Measurements from ENCODE around the gene TAAR5. TPM values are rescaled to one million over a fixed set of nuclear protein-coding genes. Genes with fewer than 3 reads are reported as not detected.
"Not testable (repeated sequence)": the region's sequence is repeated elsewhere in the genome, so short reads cannot be mapped to it uniquely, and the experiment has no call there.

TAAR5 gene
- total and polyA plus RNA-seq, 2 donors (not counting 1 experiment from before 2014, with no cell fraction given) = not detected

- no peak overlapping the region for H3K9ac ChIP-seq (ENCODE audit: insufficient read depth, low read length)
- H3K27ac ChIP-seq (ENCODE audit: insufficient read depth, low read length) = no peak overlapping the region
- H3K36me3 ChIP-seq (ENCODE audit: control insufficient read depth, insufficient read depth, low read length) = no peaks in the 10 kb centered on the region
- H3K79me2 ChIP-seq (ENCODE audit: control insufficient read depth, insufficient read depth, low read length) = no peaks in the 10 kb centered on the region
- H3K4me2 ChIP-seq (ENCODE audit: extremely low read depth, insufficient read depth, low read length) = no peak overlapping the region
- TF ChIP-seq CTCF (conservative IDR thresholded peaks at IDR 0.05 in 1 of 2, IDR thresholded peaks at IDR 0.05 in 1 of 2; ENCODE audit: low read depth in 1 of 2, low read length in 2 of 2) = no peak
- no peak for TF ChIP-seq EZH2 (IDR thresholded peaks at IDR 0.05; ENCODE audit: low read length, missing control alignments)
- H4K20me1 ChIP-seq (ENCODE audit: control insufficient read depth, extremely low read depth, insufficient read depth, low read length) = no peaks in the 10 kb centered on the region
- no peaks in the 10 kb centered on the region for H3K4me1 ChIP-seq (ENCODE audit: control insufficient read depth, extremely low read depth, insufficient read depth, low read length)
- H2AFZ ChIP-seq (ENCODE audit: low read length) = no peak overlapping the region
- H3K4me3 ChIP-seq (replicated peaks in 1 of 4; ENCODE audit: control extremely low read depth in 1 of 4, insufficient read depth in 1 of 4, low read depth in 3 of 4, low read length in 4 of 4) = no peak overlapping the region
- DNase-seq (ENCODE audit: low read depth in 2 of 2) = no peak
- H3K9me3 ChIP-seq (ENCODE audit: control insufficient read depth, insufficient read depth, low read depth, low read length) = no peaks in the 10 kb centered on the region
- peaks cover 16% of the 10 kb centered on the region for H3K27me3 ChIP-seq (ENCODE audit: control insufficient read depth, insufficient read depth, low read length)
These were observed 23.1 kb downstream of the TAAR5 start for GRCh38 chr6:132566404-132566803.

- H3K4me1 ChIP-seq (ENCODE audit: control insufficient read depth, extremely low read depth, insufficient read depth, low read length); H2AFZ ChIP-seq (ENCODE audit: low read length); DNase-seq (ENCODE audit: low read depth in 2 of 2); H3K79me2 ChIP-seq (ENCODE audit: control insufficient read depth, insufficient read depth, low read length); H3K4me2 ChIP-seq (ENCODE audit: extremely low read depth, insufficient read depth, low read length); H4K20me1 ChIP-seq (ENCODE audit: control insufficient read depth, extremely low read depth, insufficient read depth, low read length); H3K36me3 ChIP-seq (ENCODE audit: control insufficient read depth, insufficient read depth, low read length); H3K27me3 ChIP-seq (ENCODE audit: control insufficient read depth, insufficient read depth, low read length); H3K27ac ChIP-seq (ENCODE audit: insufficient read depth, low read length); H3K9me3 ChIP-seq (ENCODE audit: control insufficient read depth, insufficient read depth, low read depth, low read length); H3K4me3 ChIP-seq (replicated peaks in 1 of 4; ENCODE audit: control extremely low read depth in 1 of 4, insufficient read depth in 1 of 4, low read depth in 3 of 4, low read length in 4 of 4); H3K9ac ChIP-seq (ENCODE audit: insufficient read depth, low read length): not testable (repeated sequence)
These were observed 29.5 kb downstream of the TAAR5 start for GRCh38 chr6:132560087-132560486.

GRCh38 chr6:132552372-132552771 is 37.2 kb downstream of the TAAR5 start, which contains the start of gene TAAR8:
Gene TAAR8, plus strand, starts transcription at chr6:132552672. Its CDS starts 21 bp downstream, at chr6:132552693.
- DNase-seq (ENCODE audit: low read depth in 2 of 2) = no peak
- no peaks in the 10 kb centered on the region for H4K20me1 ChIP-seq (ENCODE audit: control insufficient read depth, extremely low read depth, insufficient read depth, low read length)
- H3K4me3 ChIP-seq (replicated peaks in 1 of 4; ENCODE audit: control extremely low read depth in 1 of 4, insufficient read depth in 1 of 4, low read depth in 3 of 4, low read length in 4 of 4) = no peak within 1 kb of the TSS
- no peak within 1 kb of the TSS for H3K27ac ChIP-seq (ENCODE audit: insufficient read depth, low read length)
- no peak within 1 kb of the TSS for H3K4me2 ChIP-seq (ENCODE audit: extremely low read depth, insufficient read depth, low read length)
- H3K9ac ChIP-seq (ENCODE audit: insufficient read depth, low read length) = no peak within 1 kb of the TSS
- H3K36me3 ChIP-seq (ENCODE audit: control insufficient read depth, insufficient read depth, low read length) = no peaks in the 10 kb centered on the region
- peaks cover 3% of the 10 kb centered on the region for H3K27me3 ChIP-seq (ENCODE audit: control insufficient read depth, insufficient read depth, low read length)
- TF ChIP-seq CTCF (conservative IDR thresholded peaks at IDR 0.05 in 1 of 2, IDR thresholded peaks at IDR 0.05 in 1 of 2; ENCODE audit: low read depth in 1 of 2, low read length in 2 of 2) (no peak), EZH2 (IDR thresholded peaks at IDR 0.05; ENCODE audit: low read length, missing control alignments) (no peak)
- H3K9me3 ChIP-seq (ENCODE audit: control insufficient read depth, insufficient read depth, low read depth, low read length) = no peaks in the 10 kb centered on the region
- H2AFZ ChIP-seq (ENCODE audit: low read length) = no peak within 1 kb of the TSS
- no peaks in the 10 kb centered on the region for H3K4me1 ChIP-seq (ENCODE audit: control insufficient read depth, extremely low read depth, insufficient read depth, low read length)
- no peaks in the 10 kb centered on the region for H3K79me2 ChIP-seq (ENCODE audit: control insufficient read depth, insufficient read depth, low read length)
